Activated CD8-positive, alpha-beta T cell treated with anti-CD3 and anti-CD28 coated beads for 36 hours (primary cell): ENCODE data around the gene IFT27. TPM values are rescaled to one million over a fixed set of nuclear protein-coding genes. Genes with fewer than 3 reads are reported as not detected.

Experiments used
- ATAC-seq: fragments of 200-7000 bp; cut with Tn5 transposase; one replicate; pipeline ENCODE4 v1.10.0; 2021; ENCODE audit warnings: mild to moderate bottlenecking, moderate library complexity
- CTCF ChIA-PET: fragments of 350-600 bp; sonication (Branson Sonifier 250); formaldehyde crosslinking; loops from one replicate; lab custom pipeline; 2021; ENCODE audit warnings: antibody characterized with exemption; lab: Charles Lee
- POLR2A ChIA-PET: fragments of 350-600 bp; sonication (Branson Sonifier 250); formaldehyde crosslinking; loops from one replicate; lab custom pipeline; 2021; ENCODE audit warnings: antibody characterized with exemption; lab: Charles Lee
- DNase-seq: peaks from one replicate; pipeline ENCODE4 v3.0.0-alpha.2; 2020
- H3K27ac Mint-ChIP-seq: one replicate; pipeline ENCODE4 v1.8.0; 2021; ENCODE audit warnings: mild to moderate bottlenecking, mixed read lengths
- H3K27me3 Mint-ChIP-seq: one replicate; pipeline ENCODE4 v1.8.0; 2021; ENCODE audit warnings: mixed read lengths
- H3K36me3 Mint-ChIP-seq: one replicate; pipeline ENCODE4 v1.8.0; 2021; ENCODE audit warnings: low read depth, mixed read lengths
- H3K4me1 Mint-ChIP-seq: one replicate; pipeline ENCODE4 v1.8.0; 2021; ENCODE audit warnings: low read depth, mixed read lengths
- H3K4me3 Mint-ChIP-seq: one replicate; pipeline ENCODE4 v1.8.0; 2021; ENCODE audit warnings: mild to moderate bottlenecking, moderate library complexity, mixed read lengths
- H3K9me3 Mint-ChIP-seq: one replicate; pipeline ENCODE4 v1.8.0; 2021; ENCODE audit warnings: mixed read lengths
- intact Hi-C: fragments of 100-400 bp; cut with micrococcal nuclease; formaldehyde crosslinking; loops from one replicate; pipeline ENCODE4 v1.10.0; 2022
- total RNA-seq, 2 experiments: library from RNA; stranded (reverse); gene quantifications; one replicate each; pipeline ENCODE4 v1.2.3, GENCODE V29; 2021
- TF ChIP-seq, protein P1 (sequence below): fragments of 200-600 bp; IDR thresholded peaks from one replicate; pipeline ENCODE4 v1.8.0; 2022; ENCODE audit warnings: antibody characterized with exemption, mild to moderate bottlenecking

The IFT27 gene
- total RNA-seq, 2 experiments from 2014 or later, result 20.0 to 21.9 TPM

DNA sequence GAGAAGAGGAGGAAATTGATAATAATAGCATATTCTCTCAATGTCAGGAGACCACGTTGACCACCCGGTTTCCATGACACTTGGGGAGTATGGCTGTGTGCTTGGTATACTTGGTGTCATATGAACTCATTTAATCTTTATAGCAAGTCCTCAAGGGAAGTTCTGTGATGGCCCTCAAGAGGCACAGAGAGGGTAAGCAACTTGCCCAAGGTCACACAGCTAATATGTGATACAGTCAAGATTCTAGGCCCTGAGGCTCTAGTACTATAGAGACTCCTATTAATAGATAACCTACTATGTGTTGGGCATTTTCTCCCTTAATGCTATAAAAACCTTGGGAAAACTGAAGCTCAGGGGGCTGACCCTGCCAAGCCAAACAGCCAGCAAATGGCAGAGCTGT, 61.8 kb downstream of the IFT27 start:
- ChIA-PET CTCF (no interaction called here), POLR2A (no interaction called here)
- Mint-ChIP-seq H3K36me3 (no peaks in the 10 kb centered on the region), H3K27me3 (peaks cover 12% of the 10 kb centered on the region), H3K27ac (no peak overlapping the region), H3K4me1 (no peaks in the 10 kb centered on the region), H3K9me3 (no peaks in the 10 kb centered on the region), H3K4me3 (no peak overlapping the region)
- no peak for DNase-seq
- no peak for ATAC-seq
- intact Hi-C loops, result no loop called here
- TF ChIP-seq, protein P1, sequence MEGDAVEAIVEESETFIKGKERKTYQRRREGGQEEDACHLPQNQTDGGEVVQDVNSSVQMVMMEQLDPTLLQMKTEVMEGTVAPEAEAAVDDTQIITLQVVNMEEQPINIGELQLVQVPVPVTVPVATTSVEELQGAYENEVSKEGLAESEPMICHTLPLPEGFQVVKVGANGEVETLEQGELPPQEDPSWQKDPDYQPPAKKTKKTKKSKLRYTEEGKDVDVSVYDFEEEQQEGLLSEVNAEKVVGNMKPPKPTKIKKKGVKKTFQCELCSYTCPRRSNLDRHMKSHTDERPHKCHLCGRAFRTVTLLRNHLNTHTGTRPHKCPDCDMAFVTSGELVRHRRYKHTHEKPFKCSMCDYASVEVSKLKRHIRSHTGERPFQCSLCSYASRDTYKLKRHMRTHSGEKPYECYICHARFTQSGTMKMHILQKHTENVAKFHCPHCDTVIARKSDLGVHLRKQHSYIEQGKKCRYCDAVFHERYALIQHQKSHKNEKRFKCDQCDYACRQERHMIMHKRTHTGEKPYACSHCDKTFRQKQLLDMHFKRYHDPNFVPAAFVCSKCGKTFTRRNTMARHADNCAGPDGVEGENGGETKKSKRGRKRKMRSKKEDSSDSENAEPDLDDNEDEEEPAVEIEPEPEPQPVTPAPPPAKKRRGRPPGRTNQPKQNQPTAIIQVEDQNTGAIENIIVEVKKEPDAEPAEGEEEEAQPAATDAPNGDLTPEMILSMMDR, result no peak

DNA sequence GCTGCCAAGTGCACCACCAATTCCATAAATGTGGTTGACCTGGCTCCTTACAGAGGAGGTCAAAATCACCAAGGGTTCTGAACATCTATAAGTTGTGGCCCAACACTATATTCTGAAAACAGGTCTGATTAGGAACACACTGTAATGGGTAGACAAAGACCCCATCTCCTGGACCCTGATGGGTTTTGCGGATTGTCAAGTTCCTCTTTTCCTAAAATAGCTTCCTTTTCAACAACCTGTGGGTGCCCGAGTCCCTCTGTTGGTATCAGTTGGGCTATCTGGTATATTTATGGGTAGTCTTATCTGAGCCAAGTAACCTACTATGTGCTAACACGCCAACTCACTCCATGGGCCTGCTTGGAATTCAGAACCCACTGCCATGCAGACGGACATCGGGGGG, 62.5 kb downstream of the IFT27 start:
- peaks cover 15% of the 10 kb centered on the region for H3K27me3 Mint-ChIP-seq
- no peaks in the 10 kb centered on the region for H3K36me3 Mint-ChIP-seq
- intact Hi-C loops, result no loop called here
- no peaks in the 10 kb centered on the region for H3K4me1 Mint-ChIP-seq
- no peak overlapping the region for H3K4me3 Mint-ChIP-seq
- ATAC-seq, result no peak
- no peaks in the 10 kb centered on the region for H3K9me3 Mint-ChIP-seq
- no peak for DNase-seq
- H3K27ac Mint-ChIP-seq, result no peak overlapping the region
- ChIA-PET POLR2A (no interaction called here), CTCF (no interaction called here)
- TF ChIP-seq, protein P1, result no peak

Other genes starting within 250 kb of the IFT27 start
- 100 to 1,000 TPM; 389 to 392 TPM for gene EIF3D, start 247.0 kb downstream of the IFT27 start, total RNA-seq
- not detected for gene CACNG2, start 72.4 kb downstream of the IFT27 start, total RNA-seq
- not detected for gene PVALB, start 40.9 kb upstream of the IFT27 start, total RNA-seq
- 1 to 10 TPM; 2.5 to 2.9 TPM for gene NCF4, start 84.9 kb upstream of the IFT27 start, total RNA-seq
- gene CSF2RB, start 137.5 kb upstream of the IFT27 start, total RNA-seq, result under 1 TPM; 0.16 to 0.29 TPM
- 1 to 10 TPM; 1.2 to 1.8 TPM for gene TST, start 243.3 kb upstream of the IFT27 start, total RNA-seq
- gene MPST, start 243.6 kb upstream of the IFT27 start, total RNA-seq, result 1 to 10 TPM; 8.5 to 9.1 TPM